ENCODE measurements around the gene THSD4. TPM values are rescaled to one million over a fixed set of nuclear protein-coding genes. Genes with fewer than 3 reads are reported as not detected.

Gene THSD4
- total RNA-seq, 4 donors from 2014 or later = 23.0 to 68.5 (median 48.6) TPM

- Histone ChIP-seq H3K27ac (no peak overlapping the region), H3K4me3 (replicated peaks in 1 of 3) (no peak overlapping the region), H3K4me1 (no peaks in the 10 kb centered on the region), H3K27me3 (no peaks in the 10 kb centered on the region), H3K9me3 (no peaks in the 10 kb centered on the region), H3K36me3 (no peaks in the 10 kb centered on the region)
- 91% methylated on average over 7 of the region's 7 CpGs for WGBS, 2 donors
- intact Hi-C loops (cut with DNase I) = no loop called here
- no peak for DNase-seq
- TF ChIP-seq CTCF (IDR thresholded peaks at IDR 0.05) (no peak), POLR2A (IDR thresholded peaks at IDR 0.05) (no peak)
Measured at GRCh38 chr15:71570736-71571135, 455.5 kb downstream of the THSD4 start.

GRCh38 chr15:71571641-71572040, 456.4 kb downstream of the THSD4 start:
- Histone ChIP-seq H3K36me3 (no peaks in the 10 kb centered on the region), H3K9me3 (no peaks in the 10 kb centered on the region), H3K27ac (no peak overlapping the region), H3K4me1 (no peaks in the 10 kb centered on the region), H3K27me3 (no peaks in the 10 kb centered on the region), H3K4me3 (replicated peaks in 1 of 3) (no peak overlapping the region)
- intact Hi-C loops (cut with DNase I) = no loop called here
- no peak for DNase-seq
- whole genome bisulfite sequencing, 2 donors = 92 to 94% methylated on average over 1 of the region's 1 CpG
- TF ChIP-seq POLR2A (IDR thresholded peaks at IDR 0.05) (no peak), CTCF (IDR thresholded peaks at IDR 0.05) (no peak)

DNA sequence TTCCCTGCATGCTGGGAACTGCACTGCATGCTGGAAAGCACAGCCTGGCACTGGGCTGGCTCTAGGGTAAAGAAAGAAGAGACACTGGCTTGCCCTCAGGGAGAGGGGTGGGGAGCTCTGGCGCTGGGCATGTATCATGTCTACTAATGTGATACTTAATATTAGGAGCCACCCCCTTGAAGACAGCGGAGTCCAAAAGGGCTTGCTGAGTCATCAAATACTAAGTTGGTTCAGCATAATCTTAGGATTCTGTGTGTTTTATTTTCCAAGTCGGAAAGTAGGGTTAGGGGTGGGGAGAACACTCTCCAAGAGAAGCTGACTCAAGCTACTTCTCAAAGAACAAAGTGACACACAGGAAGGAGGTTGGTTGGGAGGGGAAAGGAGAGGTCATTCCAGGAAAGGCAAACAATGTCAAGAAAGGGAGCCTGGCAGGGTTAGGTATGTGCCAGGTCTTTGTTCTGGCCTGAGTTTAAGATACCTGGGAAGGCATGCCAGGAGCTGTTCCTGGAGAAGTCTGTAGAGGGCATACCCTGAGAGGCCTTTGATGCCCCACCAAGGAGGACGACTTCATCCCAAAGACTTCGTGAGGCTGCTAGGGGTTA, 457.3 kb downstream of the THSD4 start:
- Histone ChIP-seq H3K27me3 (no peaks in the 10 kb centered on the region), H3K4me3 (replicated peaks in 1 of 3) (no peak overlapping the region), H3K4me1 (no peaks in the 10 kb centered on the region), H3K27ac (no peak overlapping the region), H3K9me3 (no peaks in the 10 kb centered on the region), H3K36me3 (no peaks in the 10 kb centered on the region)
- no peak for DNase-seq
- 76 to 80% methylated on average over 5 of the region's 5 CpGs for WGBS, 2 donors
- intact Hi-C loops (cut with DNase I) = no loop called here
- TF ChIP-seq POLR2A (IDR thresholded peaks at IDR 0.05) (no peak), CTCF (IDR thresholded peaks at IDR 0.05) (peak in 1 of 6 experiments; percentile 5)

- Histone ChIP-seq H3K36me3 (no peaks in the 10 kb centered on the region), H3K27ac (no peak overlapping the region), H3K27me3 (no peaks in the 10 kb centered on the region), H3K9me3 (no peaks in the 10 kb centered on the region), H3K4me3 (replicated peaks in 1 of 3) (no peak overlapping the region), H3K4me1 (no peaks in the 10 kb centered on the region)
- intact Hi-C loops (cut with DNase I) = no loop called here
- TF ChIP-seq CTCF (IDR thresholded peaks at IDR 0.05) (no peak), POLR2A (IDR thresholded peaks at IDR 0.05) (no peak)
- DNase-seq = no peak
- WGBS, 2 donors = 98% methylated on average over 2 of the region's 2 CpGs
Measured at GRCh38 chr15:71573599-71573998, 458.3 kb downstream of the THSD4 start.

- intact Hi-C loops (cut with DNase I) = no loop called here
- TF ChIP-seq CTCF (IDR thresholded peaks at IDR 0.05) (peak in 4 of 6 experiments; percentile 9 to 33 (median 28)), POLR2A (IDR thresholded peaks at IDR 0.05) (no peak)
- no peaks in the 10 kb centered on the region for H3K4me1 ChIP-seq
- WGBS, 2 donors = 73% methylated on average over 5 of the region's 5 CpGs
- H3K36me3 ChIP-seq = no peaks in the 10 kb centered on the region
- H3K9me3 ChIP-seq = no peaks in the 10 kb centered on the region
- no peaks in the 10 kb centered on the region for H3K27me3 ChIP-seq
- no peak overlapping the region for H3K27ac ChIP-seq
- H3K4me3 ChIP-seq (replicated peaks in 1 of 3) = no peak overlapping the region
- DNase-seq = no peak
Measured at GRCh38 chr15:71575474-71576045, 460.3 kb downstream of the THSD4 start.

All from thyroid gland (tissue), 4 donors.